IMR-90 (cell line): Measurements from ENCODE around the gene NRP1. TPM values are rescaled to one million over a fixed set of nuclear protein-coding genes. Genes with fewer than 3 reads are reported as not detected.

ENCODE experiments used
- ATAC-seq: fragments of 200-7000 bp; cut with Tn5 transposase; 2 replicates; pipeline ENCODE4 v1.9.1; 2020; ENCODE audit warnings: low read depth, mild to moderate bottlenecking, moderate library complexity
- BruUV-seq: library from RNA; stranded (reverse); fragments of 400-500 nt; replicated peaks from 2 replicates; lab custom pipeline; 2021; lab: Mats Ljungman, UMichigan
- CTCF ChIA-PET: fragments of 300-600 bp; formaldehyde crosslinking; extraction: SDS; loops from one replicate; lab custom pipeline; 2021; ENCODE audit warnings: antibody characterized with exemption; lab: Yijun Ruan, JAX
- POLR2A ChIA-PET: fragments of 300-600 bp; sonication (Branson Sonifier 250); formaldehyde crosslinking; loops from one replicate; lab custom pipeline; 2022; ENCODE audit warnings: antibody characterized with exemption; ENCODE audit not compliant: unreplicated experiment; lab: Charles Lee
- DNase-seq: peaks from one replicate; pipeline ENCODE4 v3.0.0; 2013
- H2AFZ ChIP-seq: replicated peaks from 2 replicates; pipeline ENCODE3; 2013; ENCODE audit warnings: low read length, mild to moderate bottlenecking; ENCODE audit not compliant: poor library complexity
- H2AK5ac ChIP-seq: 2 replicates; pipeline ENCODE4 v1.6.1; 2013; ENCODE audit warnings: low read depth, low read length, inconsistent platforms
- H2AK9ac ChIP-seq: replicated peaks from 2 replicates; pipeline ENCODE3; 2013; ENCODE audit warnings: mild to moderate bottlenecking, low read depth, low read length, moderate library complexity; ENCODE audit not compliant: poor library complexity
- H2BK120ac ChIP-seq: 2 replicates; pipeline ENCODE4 v1.6.1; 2013; ENCODE audit warnings: low read depth, low read length, inconsistent platforms
- H2BK15ac ChIP-seq: 3 replicates; pipeline ENCODE4 v1.6.1; 2013; ENCODE audit warnings: low read depth, low read length, inconsistent platforms
- H2BK20ac ChIP-seq: 2 replicates; pipeline ENCODE4 v1.6.1; 2013; ENCODE audit warnings: low read depth, mild to moderate bottlenecking, inconsistent platforms, low read length, moderate library complexity
- H2BK5ac ChIP-seq: 2 replicates; pipeline ENCODE4 v1.6.1; 2013; ENCODE audit warnings: mild to moderate bottlenecking, low read depth, low read length, inconsistent platforms; ENCODE audit not compliant: poor library complexity, severe bottlenecking
- H3K14ac ChIP-seq: replicated peaks from 2 replicates; pipeline ENCODE4 v1.6.1; 2013; ENCODE audit warnings: low read depth, low read length, inconsistent platforms
- H3K18ac ChIP-seq: 2 replicates; pipeline ENCODE4 v1.6.1; 2013; ENCODE audit warnings: low read depth, low read length, control low read depth
- H3K23ac ChIP-seq: 2 replicates; pipeline ENCODE4 v1.6.1; 2013; ENCODE audit warnings: low read depth, low read length, inconsistent platforms
- H3K27ac ChIP-seq: 2 replicates; pipeline ENCODE4 v1.5.1; 2013; ENCODE audit warnings: mild to moderate bottlenecking, control low read depth, low read length; ENCODE audit not compliant: insufficient read depth
- H3K27me3 ChIP-seq: 2 replicates; pipeline ENCODE4 v1.6.1; 2013; ENCODE audit warnings: low read length; ENCODE audit not compliant: control insufficient read depth, insufficient read depth
- H3K36me3 ChIP-seq: 2 replicates; pipeline ENCODE4 v1.6.1; 2013; ENCODE audit warnings: low read length, mixed read lengths; ENCODE audit not compliant: control insufficient read depth, insufficient read depth
- H3K4ac ChIP-seq: 2 replicates; pipeline ENCODE4 v1.6.1; 2013; ENCODE audit warnings: low read depth, low read length, inconsistent platforms
- H3K4me1 ChIP-seq: 2 replicates; pipeline ENCODE4 v1.6.1; 2013; ENCODE audit warnings: low read length, mixed read lengths; ENCODE audit not compliant: control insufficient read depth, insufficient read depth
- H3K4me2 ChIP-seq: 2 replicates; pipeline ENCODE4 v1.6.1; 2013; ENCODE audit warnings: low read depth, mild to moderate bottlenecking, control low read depth, low read length, moderate library complexity
- H3K4me3 ChIP-seq: 2 replicates; pipeline ENCODE4 v1.5.1; 2013; ENCODE audit warnings: low read depth, mild to moderate bottlenecking, control low read depth, low read length, moderate library complexity; ENCODE audit not compliant: insufficient read depth
- H3K56ac ChIP-seq: 2 replicates; pipeline ENCODE4 v1.6.1; 2013; ENCODE audit warnings: low read length, inconsistent platforms; ENCODE audit not compliant: insufficient read depth; ENCODE audit errors: extremely low read depth
- H3K79me1 ChIP-seq, 2 experiments: 2 replicates each; pipeline ENCODE4 v1.6.1; 2013; ENCODE audit warnings: low read length in 2 of 2, inconsistent platforms in 1 of 2, low read depth in 1 of 2
- H3K9ac ChIP-seq: 2 replicates; pipeline ENCODE4 v1.6.1; 2013; ENCODE audit warnings: low read depth, low read length, control low read depth
- H3K9me1 ChIP-seq: 2 replicates; pipeline ENCODE4 v1.6.1; 2013; ENCODE audit warnings: low read length, inconsistent platforms; ENCODE audit not compliant: insufficient read depth
- H3K9me3 ChIP-seq: 2 replicates; pipeline ENCODE4 v1.6.1; 2013; ENCODE audit warnings: low read length; ENCODE audit not compliant: control insufficient read depth, insufficient read depth
- H4K20me1 ChIP-seq: 2 replicates; pipeline ENCODE4 v1.6.1; 2013; ENCODE audit warnings: low read length, inconsistent platforms; ENCODE audit not compliant: insufficient read depth
- H4K5ac ChIP-seq: 2 replicates; pipeline ENCODE4 v1.6.1; 2013; ENCODE audit warnings: mild to moderate bottlenecking, low read depth, low read length, control low read depth
- H4K8ac ChIP-seq, 2 experiments: 2 replicates each; pipeline ENCODE4 v1.6.1; 2013; ENCODE audit warnings: low read depth in 2 of 2, low read length in 2 of 2, control low read depth in 1 of 2, inconsistent platforms in 1 of 2
- H4K91ac ChIP-seq: 2 replicates; pipeline ENCODE4 v1.6.1; 2013; ENCODE audit warnings: low read depth, low read length, inconsistent platforms; ENCODE audit not compliant: insufficient read depth
- CEBPB ChIP-seq: IDR thresholded peaks from 2 replicates; pipeline ENCODE4 v1.6.1; 2012; ENCODE audit warnings: low read depth, low read length, improper control_type of control experiment
- CHD1 ChIP-seq: IDR thresholded peaks from 2 replicates; pipeline ENCODE4 v1.6.1; 2012; ENCODE audit warnings: low read depth, low read length, improper control_type of control experiment
- ELK1 ChIP-seq: fragments of 150-350 bp; IDR thresholded peaks from 2 replicates; pipeline ENCODE4 v1.6.1; 2016; ENCODE audit warnings: low read depth, mild to moderate bottlenecking, low read length, moderate library complexity, borderline replicate concordance
- MAFK ChIP-seq: IDR thresholded peaks from 2 replicates; pipeline ENCODE4 v1.6.1; 2012; ENCODE audit warnings: low read depth, low read length, improper control_type of control experiment
- MAZ ChIP-seq: IDR thresholded peaks from 2 replicates; pipeline ENCODE4 v1.6.1; 2012; ENCODE audit warnings: low read depth, mild to moderate bottlenecking, low read length, improper control_type of control experiment, moderate library complexity, borderline replicate concordance
- MXI1 ChIP-seq: IDR thresholded peaks from 2 replicates; pipeline ENCODE4 v1.6.1; 2012; ENCODE audit warnings: low read depth, mild to moderate bottlenecking, low read length, moderate library complexity, borderline replicate concordance
- NFE2L2 ChIP-seq: fragments of 150-350 bp; IDR thresholded peaks from 2 replicates; pipeline ENCODE4 v1.6.1; 2016; ENCODE audit warnings: low read depth, mild to moderate bottlenecking, low read length
- RAD21 ChIP-seq: IDR thresholded peaks from 2 replicates; pipeline ENCODE4 v1.6.1; 2012; ENCODE audit warnings: low read length, improper control_type of control experiment
- RCOR1 ChIP-seq: IDR thresholded peaks from 2 replicates; pipeline ENCODE4 v1.6.1; 2012; ENCODE audit warnings: mild to moderate bottlenecking, low read length, improper control_type of control experiment; ENCODE audit not compliant: insufficient replicate concordance
- RFX5 ChIP-seq: IDR thresholded peaks from 2 replicates; pipeline ENCODE4 v1.8.0; 2012; ENCODE audit warnings: low read depth, mild to moderate bottlenecking, low read length, moderate library complexity
- USF2 ChIP-seq: fragments of 150-350 bp; IDR thresholded peaks from 2 replicates; pipeline ENCODE4 v1.6.1; 2017; ENCODE audit warnings: mild to moderate bottlenecking, antibody characterized with exemption, low read length, low read depth
- WGBS, 2 experiments: methylation state at CpG; one replicate each; pipeline versions ENCODE4 v1.1.5 to v1.1.7; 2013; ENCODE audit warnings: missing lambda C conversion rate in 2 of 2; ENCODE audit not compliant: insufficient read length in 1 of 2; ENCODE audit errors: extremely low coverage in 2 of 2; 5-methylcytosine and 5-hydroxymethylcytosine counted together
- dilution Hi-C: fragments of 300-500 bp; cut with HindIII; formaldehyde crosslinking; loops from one replicate; pipeline ENCODE4 v1.14.3; 2018; ENCODE audit warnings: low sequenced_read_pairs; ENCODE audit not compliant: unreplicated experiment
- in situ Hi-C: fragments of 300-500 bp; cut with MboI; formaldehyde crosslinking; loops from 3 replicates; pipeline ENCODE4 v1.14.3; 2019; ENCODE audit warnings: low sequenced_read_pairs, inconsistent platforms, mixed read lengths
- intact Hi-C: fragments of 100-400 bp; cut with micrococcal nuclease; formaldehyde crosslinking; loops from 2 replicates; pipeline ENCODE4 v1.10.0; 2022
- polyA plus RNA-seq, 3 experiments: library from polyadenylated mRNA; depleted of rRNA; stranded (reverse); fragments of >200 nt; gene quantifications; 2 replicates each; pipeline ENCODE4 v1.2.3, GENCODE V29; 2012; ENCODE audit warnings: low replicate concordance in 1 of 3
- total RNA-seq: library from RNA; depleted of rRNA; stranded (reverse); fragments of >200 nt; gene quantifications from 2 replicates; pipeline ENCODE4 v1.2.3, GENCODE V29; 2012
- TF ChIP-seq, protein P1 (sequence below): conservative IDR thresholded peaks from 2 replicates; pipeline ENCODE4 v1.5.1; 2012; ENCODE audit warnings: mild to moderate bottlenecking, low read depth, low read length, improper control_type of control experiment

Gene NRP1
- total and polyA plus RNA-seq, 2 of the 4 experiments (the other 2 are of a cell fraction), result 108 to 227 TPM

DNA sequence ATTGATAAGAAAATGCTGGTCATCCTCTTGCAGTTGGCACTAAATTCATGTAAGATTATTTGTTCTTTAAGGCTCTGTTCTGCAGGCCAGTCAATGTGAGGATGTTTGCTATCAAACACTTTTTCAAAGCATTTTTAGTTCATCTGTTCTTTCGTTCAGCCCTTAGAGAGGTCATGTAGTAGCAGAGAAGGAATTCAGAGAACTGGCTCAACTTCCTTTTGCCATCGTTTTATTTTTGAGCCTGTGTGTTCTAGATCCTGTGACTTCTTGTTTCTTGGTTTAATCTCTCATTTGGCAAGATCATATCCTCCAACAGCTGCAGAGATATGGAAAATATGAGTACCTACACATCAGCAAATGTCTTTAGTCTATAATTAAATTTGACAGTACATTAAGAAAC is 184.3 kb downstream of the NRP1 start:
- CTCF ChIA-PET, result no interaction called here
- no TSS peak for BruUV-seq

More for the DNA sequence above, 184.3 kb downstream of the NRP1 start:
- ATAC-seq (no peak), DNase-seq (no peak)
- no peak overlapping the region for H2AFZ ChIP-seq
- no peaks in the 10 kb centered on the region for H3K36me3 ChIP-seq
- no peak overlapping the region for H2BK120ac ChIP-seq
- H3K9me1 ChIP-seq, result 0 out of 2 replicates have a peak, but pooled peaks cover 3% of the 10 kb centered on the region
- no peak overlapping the region for H3K27ac ChIP-seq
- H2AK9ac ChIP-seq, result no peak overlapping the region
- intact Hi-C loops, result loop anchor here (10.0 kb wide), 1 partner anchor 355 kb away; no protein-coding TSS in a partner anchor
- H3K4me1 ChIP-seq, result peaks cover 2% of the 10 kb centered on the region; the same call in 1 of the 2 replicates
- H2AK5ac ChIP-seq, result no peak overlapping the region
- no peak overlapping the region for H3K23ac ChIP-seq
- no peak for TF ChIP-seq CEBPB
- TF ChIP-seq MAFK, result no peak
- no peak for TF ChIP-seq USF2
- no peak for TF ChIP-seq MAZ
- TF ChIP-seq RAD21, result no peak
- TF ChIP-seq CHD1, result no peak
- no peak for TF ChIP-seq MXI1
- TF ChIP-seq RFX5, result no peak
- no peak for TF ChIP-seq NFE2L2
- TF ChIP-seq RCOR1, result no peak
- no peak for TF ChIP-seq ELK1
- TF ChIP-seq, protein P1, sequence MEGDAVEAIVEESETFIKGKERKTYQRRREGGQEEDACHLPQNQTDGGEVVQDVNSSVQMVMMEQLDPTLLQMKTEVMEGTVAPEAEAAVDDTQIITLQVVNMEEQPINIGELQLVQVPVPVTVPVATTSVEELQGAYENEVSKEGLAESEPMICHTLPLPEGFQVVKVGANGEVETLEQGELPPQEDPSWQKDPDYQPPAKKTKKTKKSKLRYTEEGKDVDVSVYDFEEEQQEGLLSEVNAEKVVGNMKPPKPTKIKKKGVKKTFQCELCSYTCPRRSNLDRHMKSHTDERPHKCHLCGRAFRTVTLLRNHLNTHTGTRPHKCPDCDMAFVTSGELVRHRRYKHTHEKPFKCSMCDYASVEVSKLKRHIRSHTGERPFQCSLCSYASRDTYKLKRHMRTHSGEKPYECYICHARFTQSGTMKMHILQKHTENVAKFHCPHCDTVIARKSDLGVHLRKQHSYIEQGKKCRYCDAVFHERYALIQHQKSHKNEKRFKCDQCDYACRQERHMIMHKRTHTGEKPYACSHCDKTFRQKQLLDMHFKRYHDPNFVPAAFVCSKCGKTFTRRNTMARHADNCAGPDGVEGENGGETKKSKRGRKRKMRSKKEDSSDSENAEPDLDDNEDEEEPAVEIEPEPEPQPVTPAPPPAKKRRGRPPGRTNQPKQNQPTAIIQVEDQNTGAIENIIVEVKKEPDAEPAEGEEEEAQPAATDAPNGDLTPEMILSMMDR, result no peak
- H3K4me3 ChIP-seq, result no peak overlapping the region
- H3K18ac ChIP-seq, result no peak overlapping the region
- H4K91ac ChIP-seq, result no peak overlapping the region
- H3K79me1 ChIP-seq, result no peaks in the 10 kb centered on the region
- H4K20me1 ChIP-seq, result no peaks in the 10 kb centered on the region
- H4K5ac ChIP-seq, result no peak overlapping the region
- no peaks in the 10 kb centered on the region; the same call in 1 of the 2 replicates for H3K9me3 ChIP-seq
- no peak overlapping the region for H2BK20ac ChIP-seq
- H3K4ac ChIP-seq, result no peak overlapping the region
- no peaks in the 10 kb centered on the region for H3K27me3 ChIP-seq
- H4K8ac ChIP-seq, result no peak overlapping the region
- no peak overlapping the region for H3K9ac ChIP-seq
- in situ Hi-C loops, result loop anchor here (10.0 kb wide), 1 partner anchor 135 kb away; no protein-coding TSS in a partner anchor
- no peak overlapping the region for H3K56ac ChIP-seq
- H3K14ac ChIP-seq, result no peak overlapping the region
- no peak overlapping the region for H2BK15ac ChIP-seq
- WGBS, 2 experiments, result no CpG with 5 or more reads among the region's 2 CpGs
- dilution Hi-C loops, result no loop called here
- no peak overlapping the region for H3K4me2 ChIP-seq
- H2BK5ac ChIP-seq, result no peak overlapping the region
- POLR2A ChIA-PET, result no interaction called here
